NK-92 treated with Interleukin-12 subunit alpha and Interleukin-12 subunit beta, amount 100 ng/mL, for 24 hours (cell line): ENCODE results near the gene UIMC1.

Source experiments
- DNase-seq: peaks from one replicate; lab custom pipeline; 2025; lab: John Stamatoyannopoulos, UW

The UIMC1 gene

GRCh38 chr5:176870110-176870591, 136.4 kb downstream of the UIMC1 start:
- no peak for DNase-seq

GRCh38 chr5:176869501-176870109, 137.0 kb downstream of the UIMC1 start:
- no peak for DNase-seq

GRCh38 chr5:176868731-176869130, 137.8 kb downstream of the UIMC1 start:
- DNase-seq = no peak

- no peak for DNase-seq
Measured at GRCh38 chr5:176868126-176868525, 138.5 kb downstream of the UIMC1 start.

- no peak for DNase-seq
Measured at GRCh38 chr5:176866707-176867310, 139.8 kb downstream of the UIMC1 start.

- no peak for DNase-seq
Measured at GRCh38 chr5:176865964-176866363, 140.6 kb downstream of the UIMC1 start.

- no peak for DNase-seq
Measured at GRCh38 chr5:176864755-176865154, 141.8 kb downstream of the UIMC1 start.

- no peak for DNase-seq
Measured at GRCh38 chr5:176863765-176864098, 142.8 kb downstream of the UIMC1 start.

- DNase-seq = no peak
Measured at GRCh38 chr5:176863041-176863764, 143.4 kb downstream of the UIMC1 start.

- DNase-seq = no peak
Measured at GRCh38 chr5:176862330-176862995, 144.1 kb downstream of the UIMC1 start.

GRCh38 chr5:176861276-176861675, 145.3 kb downstream of the UIMC1 start:
- no peak for DNase-seq

GRCh38 chr5:176860381-176860780, 146.2 kb downstream of the UIMC1 start:
- no peak for DNase-seq

- DNase-seq = no peak
Measured at GRCh38 chr5:176859916-176860315, 146.7 kb downstream of the UIMC1 start.

GRCh38 chr5:176857894-176858273, 148.7 kb downstream of the UIMC1 start:
- no peak for DNase-seq

GRCh38 chr5:176857216-176857893, 149.2 kb downstream of the UIMC1 start:
- DNase-seq = no peak

GRCh38 chr5:176856746-176857145, 149.8 kb downstream of the UIMC1 start:
- no peak for DNase-seq

GRCh38 chr5:176855598-176855997, 151.0 kb downstream of the UIMC1 start:
- DNase-seq = no peak
